ENCODE results near the gene ENTR1.

DNA sequence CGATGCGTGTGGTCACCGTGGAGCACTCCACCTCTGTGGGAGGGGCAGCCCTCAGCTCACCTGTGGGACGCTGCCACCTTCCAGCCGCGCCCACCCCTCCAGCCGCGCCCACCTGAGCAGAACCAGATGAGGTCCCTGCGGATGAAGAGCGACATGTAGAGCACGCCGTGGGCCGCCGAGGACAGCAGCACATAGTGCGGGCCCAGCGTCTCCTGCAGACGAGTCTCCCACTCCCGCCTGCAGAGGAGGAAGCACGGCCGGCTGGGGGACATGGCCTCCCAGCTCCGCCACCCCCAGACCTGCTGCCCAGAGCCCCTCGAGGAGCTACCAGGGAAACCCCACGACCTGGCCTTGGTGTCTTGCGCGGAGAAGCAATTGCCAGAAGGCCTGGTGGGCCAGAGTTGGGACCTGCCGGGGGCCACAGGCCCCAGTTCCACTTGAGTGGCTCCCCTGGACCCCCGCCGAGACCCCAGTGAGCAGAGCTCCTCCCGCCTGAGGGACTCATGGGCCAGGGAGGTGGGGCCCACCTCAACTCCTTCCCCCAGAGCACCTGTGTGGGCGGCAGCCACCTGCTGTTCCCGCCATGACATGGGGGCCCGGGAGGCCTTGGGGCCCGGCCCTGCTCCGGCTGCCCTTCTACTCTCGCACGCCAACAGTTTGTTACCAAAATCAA, 22.8 kb upstream of the ENTR1 start:
- TF ChIP-seq, protein P1, sequence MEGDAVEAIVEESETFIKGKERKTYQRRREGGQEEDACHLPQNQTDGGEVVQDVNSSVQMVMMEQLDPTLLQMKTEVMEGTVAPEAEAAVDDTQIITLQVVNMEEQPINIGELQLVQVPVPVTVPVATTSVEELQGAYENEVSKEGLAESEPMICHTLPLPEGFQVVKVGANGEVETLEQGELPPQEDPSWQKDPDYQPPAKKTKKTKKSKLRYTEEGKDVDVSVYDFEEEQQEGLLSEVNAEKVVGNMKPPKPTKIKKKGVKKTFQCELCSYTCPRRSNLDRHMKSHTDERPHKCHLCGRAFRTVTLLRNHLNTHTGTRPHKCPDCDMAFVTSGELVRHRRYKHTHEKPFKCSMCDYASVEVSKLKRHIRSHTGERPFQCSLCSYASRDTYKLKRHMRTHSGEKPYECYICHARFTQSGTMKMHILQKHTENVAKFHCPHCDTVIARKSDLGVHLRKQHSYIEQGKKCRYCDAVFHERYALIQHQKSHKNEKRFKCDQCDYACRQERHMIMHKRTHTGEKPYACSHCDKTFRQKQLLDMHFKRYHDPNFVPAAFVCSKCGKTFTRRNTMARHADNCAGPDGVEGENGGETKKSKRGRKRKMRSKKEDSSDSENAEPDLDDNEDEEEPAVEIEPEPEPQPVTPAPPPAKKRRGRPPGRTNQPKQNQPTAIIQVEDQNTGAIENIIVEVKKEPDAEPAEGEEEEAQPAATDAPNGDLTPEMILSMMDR (IDR thresholded peaks at IDR 0.05) = no peak
- no peak for TF ChIP-seq TCF7L2 (IDR thresholded peaks at IDR 0.05; ENCODE audit: low read depth, low read length)
- TF ChIP-seq POLR2AphosphoS5 (IDR thresholded peaks at IDR 0.05; ENCODE audit: low read depth, low read length) = no peak
